HL-60/S4 treated with phorbol 12-myristate 13-acetate at 8.2 ng/mL for 4 days and 3 days (cell line): ENCODE results near the gene UBALD2.
"Not testable (repeated sequence)": the region's sequence is repeated elsewhere in the genome, so short reads cannot be mapped to it uniquely, and the experiment has no call there.

Experiments
- in situ Hi-C: fragments of 300-500 bp; cut with MboI; formaldehyde crosslinking; loops from 2 replicates; pipeline ENCODE4 v1.15.0; 2022; ENCODE audit warnings: low sequenced_read_pairs

UBALD2 gene

DNA sequence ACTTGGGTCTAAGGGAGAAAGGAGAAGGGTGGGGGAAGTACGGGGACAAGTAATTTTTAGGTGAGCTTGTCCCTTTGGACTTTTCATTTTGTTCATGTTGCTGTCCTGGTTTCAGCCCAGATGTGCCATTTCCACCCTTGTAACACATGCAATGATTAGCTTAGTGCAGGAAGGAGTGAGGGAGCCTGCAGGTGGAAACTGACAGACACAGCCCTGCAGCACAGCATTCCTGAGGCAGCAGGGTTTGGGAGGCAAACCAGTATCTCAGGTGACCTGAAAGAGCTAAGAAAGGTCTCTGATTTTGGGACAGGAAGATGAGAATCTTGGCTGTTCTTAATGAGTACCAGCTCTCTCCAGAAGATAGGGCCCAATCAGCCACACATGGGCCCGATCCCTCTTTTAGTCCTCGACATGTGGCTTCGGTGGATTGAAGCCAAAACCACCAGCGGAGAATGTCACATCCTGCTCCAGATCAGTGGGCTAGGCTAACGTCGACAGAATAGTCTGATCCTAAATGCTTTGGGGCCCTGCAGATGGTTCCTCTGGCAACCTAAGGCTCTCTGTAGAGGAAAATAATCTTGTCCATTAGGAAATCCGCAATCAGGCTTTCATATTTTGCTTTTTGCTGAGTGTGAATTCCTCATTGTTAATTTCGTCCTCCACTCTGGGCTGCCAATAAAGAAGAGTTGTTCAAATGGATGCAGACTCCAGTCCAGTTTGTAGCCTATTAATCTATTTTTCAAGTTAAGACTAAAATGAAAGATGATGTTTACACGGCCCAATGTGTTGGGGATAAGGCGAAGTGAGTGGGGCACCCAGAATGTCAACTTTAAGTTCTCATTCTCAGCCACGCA lies 21.1 kb upstream of the UBALD2 start:
- in situ Hi-C loops: no loop called here

DNA sequence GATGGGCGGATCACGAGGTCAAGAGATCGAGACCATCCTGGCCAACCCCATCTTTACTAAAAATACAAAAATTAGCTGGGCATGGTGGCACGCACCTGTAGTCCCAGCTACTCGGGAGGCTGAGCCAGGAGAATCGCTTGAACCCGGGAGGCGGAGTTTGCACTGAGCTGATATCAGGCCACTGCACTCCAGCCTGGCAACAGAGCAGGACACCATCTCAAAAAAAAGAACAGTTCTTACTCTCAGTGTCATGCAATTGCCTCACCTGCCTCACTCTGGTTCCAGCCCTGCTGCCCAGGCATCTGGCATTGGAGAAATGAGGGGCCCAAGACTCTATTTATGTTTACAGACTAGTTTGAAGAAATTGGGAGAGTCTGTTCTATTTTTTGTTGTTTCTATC lies 20.4 kb upstream of the UBALD2 start:
- in situ Hi-C loops: not testable (repeated sequence)

DNA sequence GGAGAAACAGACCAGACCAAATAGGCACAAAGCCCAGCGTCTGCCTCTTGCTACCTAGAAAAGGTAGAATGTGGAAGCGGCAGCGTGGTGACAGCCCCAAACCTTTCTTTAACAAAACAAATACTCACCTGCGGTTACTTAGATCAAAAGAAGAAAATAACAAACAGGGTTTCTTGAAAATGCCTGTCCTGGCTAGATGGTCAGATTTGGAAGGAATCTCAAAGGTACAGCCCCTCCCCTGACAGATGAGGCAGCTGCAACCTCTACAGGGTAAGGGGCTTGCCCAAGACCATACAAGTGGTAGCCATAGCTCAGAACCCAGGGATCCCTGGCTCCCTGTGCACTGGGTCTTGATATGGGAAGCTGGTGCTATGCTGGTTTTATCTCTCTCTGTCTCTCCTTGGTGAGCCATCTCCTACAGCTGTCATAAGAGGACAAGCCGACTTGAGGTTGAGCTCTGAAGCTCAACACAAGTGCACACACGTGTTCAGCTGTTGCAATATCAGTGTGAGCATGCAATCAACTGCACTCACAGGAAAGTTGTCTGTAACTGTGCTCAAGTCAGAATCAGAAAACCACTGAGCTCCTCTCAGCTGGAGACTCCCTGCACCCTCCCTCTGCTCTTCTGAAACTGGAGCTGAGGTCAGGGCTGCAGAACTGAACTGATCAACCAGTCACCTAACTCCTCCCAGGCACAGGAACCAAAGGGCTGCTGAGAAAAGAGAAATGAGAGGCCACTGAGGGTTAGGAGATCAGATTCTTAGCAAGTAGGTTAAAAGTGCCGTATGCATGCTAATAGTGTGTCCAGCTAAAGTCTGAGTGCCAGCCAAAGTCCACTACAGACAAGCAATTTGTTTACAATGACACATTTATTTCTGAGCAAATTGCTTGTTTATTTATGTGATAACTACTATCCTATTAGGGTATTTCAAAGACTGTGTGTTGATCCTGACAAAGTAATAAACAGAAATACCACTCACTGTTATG lies 18.8 kb upstream of the UBALD2 start:
- in situ Hi-C loops: no loop called here

DNA sequence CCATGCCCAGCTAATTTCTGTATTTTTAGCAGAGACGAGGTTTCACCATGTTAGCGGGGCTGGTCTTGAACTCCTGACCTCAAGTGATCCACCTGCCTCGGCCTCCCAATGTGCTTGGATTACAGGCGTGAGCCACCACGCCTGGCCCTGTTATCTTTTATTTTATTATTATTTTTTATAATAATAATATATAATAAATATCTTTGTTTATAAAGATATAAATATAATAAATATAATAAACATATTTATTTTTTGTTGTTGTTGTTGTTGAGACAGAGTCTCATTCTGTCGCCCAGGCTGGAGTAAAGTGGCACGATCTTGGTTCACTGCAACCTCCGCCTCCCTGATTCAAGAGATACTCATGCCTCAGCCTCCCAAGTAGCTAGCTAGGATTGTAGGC lies 17.8 kb upstream of the UBALD2 start:
- in situ Hi-C loops: no loop called here

DNA sequence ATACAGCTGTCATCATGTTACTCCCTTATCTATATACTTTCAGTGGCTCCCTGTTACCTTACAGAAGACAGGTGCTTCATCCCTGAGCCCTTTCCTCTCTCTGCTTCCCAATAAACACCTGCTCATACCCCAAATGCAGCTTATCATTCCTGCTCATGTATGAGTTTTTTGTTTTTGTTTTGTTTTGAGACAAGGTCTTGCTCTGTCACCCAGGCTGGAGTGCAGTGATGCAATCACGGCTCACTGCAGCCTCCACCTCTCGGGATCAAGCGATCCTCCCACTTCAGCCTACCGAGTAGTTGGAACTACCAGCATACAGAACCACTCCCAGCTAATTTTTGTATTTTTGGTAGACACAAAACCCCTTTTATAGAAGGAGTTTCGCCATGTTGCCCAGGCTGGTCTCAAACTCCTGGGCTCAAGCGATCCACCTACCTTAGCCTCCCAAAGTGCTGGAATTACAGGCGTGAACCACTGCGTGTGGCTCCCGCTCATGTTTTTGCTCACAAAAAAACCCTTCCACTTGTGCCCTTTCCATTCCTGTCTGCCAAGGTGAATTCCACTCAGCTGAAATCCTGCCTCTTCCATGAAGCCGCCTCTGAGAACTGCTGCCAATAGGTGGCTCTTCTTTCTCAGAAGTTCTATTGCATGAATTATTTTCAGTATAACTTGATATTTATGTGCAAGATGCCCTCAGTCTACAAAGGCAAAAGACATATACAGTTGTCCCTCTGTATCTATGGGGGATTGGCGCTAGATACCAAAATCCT lies 16.9 kb upstream of the UBALD2 start:
- in situ Hi-C loops: no loop called here

DNA sequence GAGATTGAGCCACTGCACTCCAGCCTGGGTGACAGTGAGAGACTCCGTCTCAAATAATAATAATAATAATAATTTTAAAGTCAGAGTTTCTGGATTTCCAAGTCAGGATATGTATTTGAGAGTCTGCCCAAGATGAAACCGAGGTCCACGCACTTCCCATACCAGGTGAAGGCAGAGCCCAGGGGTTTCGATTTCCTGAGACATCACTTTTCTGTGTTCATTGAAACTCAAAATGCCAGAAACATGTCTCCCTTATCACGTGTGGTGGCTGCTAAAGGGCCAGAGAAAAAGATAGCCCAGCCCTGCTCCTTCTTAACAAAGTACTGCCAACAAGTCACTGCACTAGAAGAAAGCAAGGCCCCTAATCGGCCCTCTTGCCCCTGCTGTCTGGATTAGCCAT lies 15.0 kb upstream of the UBALD2 start:
- in situ Hi-C loops: no loop called here

DNA sequence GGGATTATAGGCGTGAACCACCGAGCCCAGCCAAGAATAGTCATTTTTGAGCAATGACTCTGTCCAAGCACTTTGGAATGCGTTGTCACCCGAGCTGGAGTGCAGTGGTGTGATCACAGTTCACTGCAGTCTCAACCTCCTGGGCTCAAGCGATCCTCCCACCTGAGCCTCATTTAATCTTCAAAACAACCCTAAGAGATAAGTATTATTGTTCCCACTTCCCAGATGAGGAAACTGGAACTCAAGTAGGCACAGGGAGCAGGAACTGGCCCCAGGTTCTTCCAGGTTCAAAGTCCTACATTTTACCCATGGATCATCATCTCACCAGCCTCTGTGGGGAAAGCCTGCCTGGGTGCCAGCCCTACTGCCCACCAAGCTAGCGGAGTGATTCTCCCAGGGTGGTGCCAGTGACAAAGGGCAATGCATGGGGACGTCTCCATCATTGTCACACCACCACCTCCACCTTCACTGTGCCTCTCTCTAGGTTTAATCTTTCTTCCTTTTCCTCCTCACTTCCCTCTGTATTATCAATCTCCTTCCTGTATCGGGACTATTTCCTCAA lies 13.6 kb upstream of the UBALD2 start:
- in situ Hi-C loops: no loop called here

DNA sequence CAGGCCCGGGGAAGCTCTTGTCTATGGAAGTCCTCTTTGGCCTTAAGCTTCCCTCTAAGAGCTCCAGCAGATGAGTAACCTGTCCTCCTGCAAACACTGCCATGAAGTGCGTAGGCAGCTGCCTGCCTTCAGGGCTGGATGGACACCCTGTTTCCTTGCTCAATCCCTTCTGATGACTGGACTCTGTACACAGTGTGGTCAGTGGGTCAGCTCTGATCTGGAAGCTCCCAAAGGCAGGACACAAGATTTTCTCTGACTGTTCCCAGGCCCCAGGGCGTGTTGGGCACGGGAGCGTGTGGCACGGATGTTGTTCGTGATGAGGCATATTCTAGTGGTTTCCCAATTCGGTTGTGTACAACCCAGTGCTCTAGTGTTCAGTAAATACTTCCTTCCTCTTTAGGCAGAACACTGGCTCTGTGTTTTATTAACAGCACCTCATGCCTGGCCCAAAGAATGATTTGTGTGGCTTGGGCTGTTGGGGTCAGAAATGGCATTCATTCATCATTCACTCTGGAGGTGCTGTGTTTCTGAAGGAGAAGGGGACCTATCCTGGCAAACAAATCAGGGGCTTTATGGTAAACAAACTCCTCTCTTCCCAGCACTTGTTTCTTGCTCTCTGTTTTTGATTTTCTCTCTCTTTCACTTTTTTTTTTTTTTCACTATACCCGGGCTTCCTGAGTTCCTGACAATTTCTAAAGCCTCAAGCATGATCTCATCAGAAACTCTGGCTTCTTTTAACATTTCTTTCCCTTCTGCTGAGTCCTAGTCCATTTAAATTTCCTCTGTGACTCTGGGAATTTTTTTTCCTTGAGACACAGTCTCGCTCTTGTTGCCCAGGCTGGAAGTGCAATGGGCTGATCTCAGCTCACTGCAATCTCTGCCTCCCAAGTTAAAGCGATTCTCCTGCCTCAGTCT lies 12.9 kb upstream of the UBALD2 start:
- in situ Hi-C loops: no loop called here

DNA sequence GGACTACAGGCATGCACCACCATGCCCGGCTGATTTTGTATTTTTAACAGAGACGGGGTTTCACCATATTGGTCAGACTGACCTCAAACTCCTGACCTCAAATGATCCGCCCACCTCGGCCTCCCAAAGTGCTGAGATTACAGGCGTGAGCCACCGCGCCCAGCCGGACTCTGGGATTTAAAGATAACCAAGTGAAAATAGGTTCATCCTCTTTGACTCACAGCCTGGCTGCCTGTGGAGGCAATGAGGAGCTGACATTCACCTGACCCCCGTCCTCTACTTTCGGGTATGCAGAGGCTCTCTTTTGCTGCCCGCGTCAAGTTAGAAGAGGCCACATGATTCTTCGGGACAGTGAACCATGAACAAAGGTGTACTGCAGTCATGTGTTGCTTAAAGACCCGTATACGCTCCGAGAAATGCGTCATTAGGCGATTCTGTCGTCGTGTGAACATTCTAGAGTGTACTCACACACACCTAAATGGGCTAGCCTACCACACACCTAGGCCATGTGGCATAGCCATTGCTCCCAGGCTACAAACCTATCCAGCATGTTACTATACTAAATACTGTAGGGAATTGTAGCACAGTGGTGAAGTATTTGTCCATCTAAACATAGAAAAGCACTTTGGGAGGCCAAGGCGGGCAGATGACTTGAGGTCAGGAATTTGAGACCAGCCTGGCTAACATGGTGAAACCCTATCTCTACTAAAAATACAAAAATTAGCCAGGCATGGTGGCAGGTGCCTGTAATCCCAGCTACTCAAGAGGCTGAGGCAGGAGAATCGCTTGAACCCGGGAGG lies 12.0 kb upstream of the UBALD2 start:
- in situ Hi-C loops: not testable (repeated sequence)

DNA sequence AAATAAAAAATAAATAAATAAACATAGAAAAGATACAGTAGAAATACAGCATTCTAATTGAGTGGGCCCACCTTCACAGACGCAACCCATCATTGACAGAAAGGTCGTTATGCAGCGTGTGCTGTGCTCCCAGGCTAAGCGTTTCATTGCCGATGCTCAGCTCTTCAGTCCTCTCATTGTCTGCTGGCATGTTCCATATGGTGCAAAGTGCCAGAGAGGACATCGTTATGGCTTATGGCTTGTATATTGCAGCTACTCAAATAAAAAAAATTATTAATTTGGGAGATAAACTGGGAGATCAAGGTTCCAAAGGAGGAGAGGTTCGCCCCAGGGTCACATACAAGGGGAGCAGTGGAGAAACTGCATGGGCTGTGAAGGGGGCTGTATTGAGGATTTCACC lies 11.3 kb upstream of the UBALD2 start:
- in situ Hi-C loops: no loop called here

DNA sequence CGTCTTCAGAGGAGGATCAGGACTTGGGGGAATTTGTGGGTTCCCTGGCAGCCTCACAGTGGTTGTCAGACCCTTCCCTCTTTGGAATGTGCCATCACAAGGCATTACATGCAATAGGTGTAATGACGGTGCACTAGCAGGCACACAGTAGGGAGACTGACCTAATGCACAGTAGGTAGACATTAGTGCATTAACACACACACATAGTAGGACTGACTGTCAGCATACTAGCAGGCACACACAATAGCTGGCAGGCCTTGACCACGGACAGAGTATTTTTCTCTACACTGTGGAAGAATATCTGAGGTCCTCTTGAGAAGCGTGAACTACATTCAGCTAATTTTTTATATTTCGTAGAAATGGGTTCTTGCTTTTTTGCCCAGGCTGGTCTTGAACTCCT lies 10.9 kb upstream of the UBALD2 start:
- in situ Hi-C loops: no loop called here

DNA sequence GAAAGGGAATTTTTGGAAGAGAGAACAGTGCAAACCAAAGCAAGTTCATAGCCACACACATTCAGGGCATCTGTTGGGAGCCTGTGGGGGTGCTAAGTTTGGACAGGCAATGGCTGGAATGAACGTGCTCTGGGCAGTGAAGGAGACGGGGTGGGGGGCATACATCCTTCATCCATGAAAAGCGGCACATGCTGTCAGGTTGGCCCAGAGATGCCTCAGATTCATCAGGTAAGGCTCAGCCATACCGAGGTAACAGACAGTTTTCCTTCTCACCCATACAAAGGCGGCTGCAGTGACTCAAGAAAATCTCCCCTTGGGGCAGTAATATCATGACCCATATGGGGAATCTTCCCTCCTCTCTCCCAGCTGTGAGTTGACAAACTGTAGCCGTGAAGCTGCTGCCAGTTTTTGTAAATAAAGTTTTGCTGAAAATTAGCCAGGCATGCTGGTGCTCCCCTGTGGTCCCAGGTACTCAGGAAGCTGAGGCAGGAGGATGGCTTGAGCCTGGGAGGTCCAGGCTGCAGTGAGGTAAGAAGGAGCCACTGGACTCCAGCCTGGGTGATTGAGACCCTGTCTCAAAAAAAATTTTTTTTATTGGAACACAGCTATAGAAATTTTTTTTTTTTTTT lies 9.2 kb upstream of the UBALD2 start:
- in situ Hi-C loops: no loop called here

DNA sequence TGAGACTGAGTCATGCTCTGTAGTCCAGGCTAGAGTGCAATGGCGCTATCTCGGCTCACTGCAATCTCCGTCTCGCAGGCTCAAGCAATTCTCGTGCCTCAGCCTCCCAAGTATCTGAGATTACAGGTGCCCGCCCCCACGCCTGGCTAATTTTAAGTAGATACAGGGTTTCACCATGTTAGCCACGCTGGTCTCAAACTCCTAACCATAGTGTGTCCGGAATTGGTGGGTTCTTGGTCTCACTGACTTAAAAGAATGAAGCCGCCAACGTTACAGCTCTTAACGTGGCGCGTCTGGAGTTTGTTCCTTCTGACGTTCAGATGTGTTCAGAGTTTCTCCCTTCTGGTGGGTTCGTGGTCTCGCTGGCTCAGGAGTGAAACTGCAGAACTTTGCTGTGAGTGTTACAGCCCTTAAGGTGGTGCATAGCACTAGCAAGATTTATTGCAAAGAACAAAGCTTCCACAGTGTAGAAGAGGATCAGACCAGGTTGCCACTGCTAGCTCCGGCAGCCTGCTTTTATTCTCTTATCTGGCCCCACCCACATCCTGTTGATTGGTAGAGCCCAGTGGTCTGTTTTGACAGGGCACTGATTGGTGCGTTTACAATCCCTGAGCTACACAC lies 8.6 kb upstream of the UBALD2 start:
- in situ Hi-C loops: not testable (repeated sequence)

DNA sequence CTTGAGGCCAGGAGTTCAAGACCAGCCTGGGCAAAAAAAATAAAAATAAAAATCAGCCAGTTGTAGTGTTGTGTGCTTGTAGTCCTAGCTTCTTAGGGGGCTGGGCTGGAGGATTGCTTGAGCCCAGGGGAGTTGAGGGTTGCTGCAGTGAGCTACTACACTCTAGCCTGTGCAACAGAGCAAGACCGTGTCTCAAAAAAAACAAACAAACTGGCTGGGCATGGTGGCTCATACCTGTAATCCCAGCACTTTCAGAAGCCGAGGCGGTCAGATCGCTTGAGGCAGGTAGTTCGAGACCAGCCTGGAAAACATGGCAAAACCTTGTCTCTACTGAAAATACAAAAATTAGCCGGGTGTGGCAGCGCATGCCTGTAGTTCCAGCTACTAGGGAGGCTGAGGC lies 4.9 kb upstream of the UBALD2 start:
- in situ Hi-C loops: no loop called here

DNA sequence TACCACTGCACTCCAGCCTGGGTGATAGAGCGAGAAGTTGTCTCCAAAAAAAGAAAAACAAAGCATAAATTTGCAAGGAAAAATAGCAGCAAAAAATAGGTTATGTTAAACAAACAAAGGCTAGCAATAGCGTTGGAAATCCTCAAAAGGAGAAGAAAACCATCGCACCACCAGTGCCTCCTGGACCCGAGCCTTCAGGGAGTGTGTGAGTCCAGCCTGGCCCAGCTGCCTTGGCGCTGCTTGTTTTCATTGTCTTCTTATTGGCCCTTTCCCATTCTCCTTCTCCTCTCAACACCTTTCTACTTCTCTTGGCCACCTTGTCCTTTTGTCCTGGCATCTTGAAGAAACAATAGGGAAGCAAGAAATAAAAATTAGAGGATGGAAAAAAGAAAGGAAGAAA lies 4.5 kb upstream of the UBALD2 start:
- in situ Hi-C loops: no loop called here

DNA sequence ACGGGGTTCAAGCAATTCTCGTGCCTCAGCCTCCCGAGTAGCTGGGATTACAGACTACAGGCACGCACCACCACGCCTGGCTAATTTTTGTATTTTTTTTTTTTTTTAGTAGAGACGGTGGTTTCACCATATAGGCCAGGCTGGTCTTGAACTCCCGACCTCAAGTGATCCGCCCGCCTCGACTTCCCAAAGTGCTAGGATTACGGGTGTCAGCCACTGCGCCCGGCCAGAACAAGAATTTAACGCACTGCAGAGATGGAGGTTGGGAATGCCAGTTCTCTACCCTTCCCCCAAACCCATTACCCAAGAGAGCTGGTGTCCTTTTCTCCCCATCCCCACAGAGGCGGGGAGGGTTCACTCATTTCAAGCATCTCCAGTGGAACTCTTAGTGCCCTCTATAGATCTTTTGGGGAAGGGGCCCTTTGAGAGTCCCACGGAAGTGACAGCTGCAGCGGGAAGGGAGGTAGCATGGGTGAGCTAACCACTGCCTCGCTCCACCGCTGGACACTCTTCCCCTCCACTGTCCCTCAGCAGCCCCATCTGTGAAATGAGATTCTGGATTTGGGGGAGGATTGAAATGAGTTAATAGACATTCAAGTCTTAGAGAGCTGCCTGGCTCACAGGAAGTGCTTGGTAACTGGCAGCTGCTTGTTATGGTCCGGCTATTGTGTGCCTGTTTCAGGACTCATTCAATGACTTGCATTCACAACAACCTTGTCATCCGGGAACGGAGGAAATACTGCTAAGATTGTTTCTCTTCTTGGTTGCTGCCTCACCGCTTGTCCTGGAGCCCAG lies 3.5 kb upstream of the UBALD2 start:
- in situ Hi-C loops: no loop called here

DNA sequence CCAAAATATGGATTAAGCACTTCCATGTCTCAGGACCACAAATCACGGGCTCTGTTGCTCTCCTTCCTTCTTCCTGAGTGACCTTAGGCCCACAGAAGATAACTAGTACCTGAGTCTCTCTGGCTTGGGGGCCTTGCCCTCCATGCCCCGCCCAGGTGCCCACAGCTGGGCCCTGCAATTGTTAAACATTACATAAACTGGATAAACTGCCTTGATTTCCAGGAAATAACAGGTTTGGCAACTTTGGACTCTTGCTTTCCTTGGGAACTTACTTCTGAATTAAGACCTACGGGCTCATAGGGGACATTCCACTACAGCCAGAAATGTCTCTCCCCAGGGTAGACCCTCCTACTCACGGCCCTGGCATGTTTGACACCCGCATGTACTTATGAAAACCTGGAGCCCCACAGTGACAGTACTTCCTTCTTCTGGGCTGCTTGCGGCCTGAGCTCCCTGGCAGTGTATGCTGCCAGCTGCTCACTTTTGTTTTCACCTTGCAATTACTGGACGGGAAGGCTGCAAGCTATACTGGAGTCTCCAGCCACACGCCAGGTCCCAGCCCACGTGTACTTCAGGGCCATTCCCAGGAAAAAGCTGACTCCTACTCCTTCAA lies 2.3 kb upstream of the UBALD2 start:
- in situ Hi-C loops: no loop called here
